Stimulated activated CD4-positive, alpha-beta T cell treated with anti-CD3 and anti-CD28 coated beads, Interleukin-12 subunit alpha, Interleukin-12 subunit beta, amount 100 ng/mL, for 24 hours (primary cell): ENCODE measurements around the gene LNX2.

ENCODE experiments used
- DNase-seq, 2 experiments: peaks; one replicate each; pipeline ENCODE4 v3.0.0-alpha.2; 2020; ENCODE audit warnings: low read depth in 2 of 2

LNX2 gene

DNA sequence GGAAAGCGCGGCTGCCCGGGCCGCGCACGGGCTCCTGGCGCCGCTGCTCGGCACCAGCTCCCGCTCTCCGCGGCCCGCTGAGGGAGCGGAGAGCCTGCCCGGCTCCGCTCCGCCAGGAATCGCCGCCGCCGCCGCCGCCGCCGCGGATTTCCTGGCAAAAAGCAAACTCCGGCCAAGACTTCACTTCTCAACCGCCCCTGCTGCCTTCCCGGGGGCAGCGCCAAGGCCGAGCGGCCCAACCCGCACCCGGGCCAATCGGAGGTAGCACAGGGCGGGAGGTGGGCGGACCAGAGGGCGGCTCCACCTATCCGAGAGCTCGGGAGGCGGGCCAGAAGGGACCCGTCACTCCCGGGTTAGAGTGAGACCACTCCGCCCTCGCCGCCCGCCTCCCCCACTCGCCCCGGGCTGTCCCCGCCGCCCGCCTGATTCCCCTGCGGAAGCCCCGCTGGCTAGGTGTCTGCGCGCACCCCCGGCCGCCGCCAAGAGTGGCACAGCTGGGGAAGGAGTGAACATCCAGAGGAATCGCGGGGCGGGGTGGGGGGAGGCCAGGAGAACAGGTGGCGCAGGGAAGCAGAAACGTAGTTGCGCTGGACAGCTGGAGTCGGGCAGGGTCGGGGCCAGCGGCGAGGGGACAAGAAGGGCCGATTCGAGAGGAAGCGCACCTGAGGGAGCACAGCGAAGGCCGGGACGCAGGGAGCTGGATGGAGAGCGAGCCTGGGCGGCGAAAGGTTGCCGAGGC, at the start of gene LNX2:
TSS of gene LNX2 (minus strand) at position 153 of the 739 bp plus-strand sequence. CDS start 38,826 bp downstream, outside the sequence.
- DNase-seq = peak; percentile 92 to 95

DNA sequence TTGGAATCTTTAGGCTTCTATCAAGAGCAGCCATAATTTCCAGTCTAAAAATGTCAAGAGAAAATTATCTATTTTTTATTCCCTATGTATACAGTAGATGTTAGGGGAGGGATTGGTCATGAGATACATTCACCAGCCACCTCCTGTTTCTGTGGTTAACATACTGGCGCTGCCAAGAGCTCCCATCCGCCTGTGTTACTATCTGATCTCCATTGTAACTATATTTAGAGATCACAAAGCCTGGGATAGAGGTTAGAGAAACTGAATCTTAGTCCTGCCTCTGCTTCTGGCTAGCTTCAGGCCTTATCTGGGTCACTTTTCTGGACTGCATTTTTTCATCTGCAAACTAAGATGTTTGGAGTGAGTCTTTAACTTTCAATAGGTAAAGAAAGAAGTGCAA, 47.6 kb upstream of the LNX2 start:
- DNase-seq = no peak

DNA sequence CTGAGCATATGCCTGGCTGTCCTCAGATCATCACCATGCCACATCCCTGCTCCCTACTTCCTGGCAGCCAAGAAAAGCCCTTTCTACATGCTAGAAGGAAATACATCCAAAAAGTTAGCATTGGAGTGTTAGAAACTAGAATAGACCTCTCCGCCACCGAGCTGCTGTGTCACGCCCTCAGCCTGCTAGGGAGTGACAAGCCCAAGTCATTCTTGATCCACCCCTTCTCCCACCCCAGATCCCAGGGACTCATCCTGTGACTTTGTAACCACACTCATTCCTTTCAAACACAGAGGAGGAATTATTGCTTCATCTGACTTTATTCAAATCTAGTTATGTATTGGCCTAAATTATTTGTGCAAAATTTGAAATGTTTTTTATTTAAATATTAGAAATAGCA, 46.6 kb upstream of the LNX2 start:
- no peak for DNase-seq

DNA sequence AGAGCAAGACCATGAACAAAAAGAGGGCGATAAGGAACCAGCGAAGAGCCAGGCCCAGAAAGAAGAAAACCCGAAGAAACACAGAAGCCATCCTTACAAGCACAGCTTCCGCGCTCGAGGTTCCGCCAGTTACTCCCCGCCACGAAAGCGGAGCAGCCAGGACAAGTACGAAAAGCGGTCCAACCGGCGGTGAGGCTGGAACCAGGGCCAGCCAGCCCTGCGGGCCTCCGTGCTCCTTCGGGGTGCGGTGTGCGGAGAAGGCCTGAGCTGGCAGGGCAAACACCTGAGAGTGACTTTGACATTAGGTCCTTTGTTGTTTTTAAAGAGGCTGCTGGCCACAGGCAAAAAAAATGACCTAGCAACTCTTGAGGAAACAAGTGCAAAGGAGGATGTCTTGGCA, 45.4 kb upstream of the LNX2 start:
- no peak for DNase-seq

DNA sequence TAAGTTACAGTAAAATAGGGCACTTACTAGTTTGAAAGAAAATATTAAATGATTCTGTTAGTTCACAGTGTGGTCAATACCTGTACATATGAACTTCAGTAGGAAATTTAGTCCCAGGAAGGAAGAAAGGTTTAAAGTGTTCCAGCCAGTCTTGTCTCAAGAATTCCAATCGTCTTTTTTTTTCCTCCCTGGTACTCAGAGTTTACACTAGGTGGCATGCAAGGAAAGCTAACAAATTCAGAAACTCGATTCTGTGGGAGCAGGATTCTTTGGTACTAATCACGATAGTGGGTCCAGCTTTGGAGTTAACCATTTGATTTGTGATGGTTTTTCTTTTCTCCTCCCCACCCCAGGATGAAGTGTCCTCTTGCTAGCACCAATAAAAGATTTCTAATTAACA, 45.0 kb upstream of the LNX2 start:
- no peak for DNase-seq

DNA sequence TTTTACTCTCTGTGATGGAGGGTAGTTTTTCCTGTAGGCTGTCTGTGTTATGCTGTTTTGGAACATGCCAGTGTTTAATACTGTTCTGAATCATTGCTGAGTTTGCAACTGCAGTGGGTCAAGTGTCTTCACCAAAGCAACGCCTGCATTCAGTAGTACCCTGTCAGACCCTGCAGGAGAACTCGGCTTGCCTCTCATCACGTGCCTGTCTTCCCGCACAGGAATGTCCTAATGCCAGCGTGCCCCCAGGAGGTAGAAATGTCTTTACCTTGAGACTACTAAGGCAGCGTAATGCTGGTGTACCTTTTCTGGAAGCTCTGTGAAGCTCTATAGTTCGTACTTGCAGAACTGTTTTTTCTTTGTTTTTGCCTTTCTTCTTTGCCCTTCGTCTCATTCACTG, 43.6 kb upstream of the LNX2 start:
- DNase-seq = no peak

DNA sequence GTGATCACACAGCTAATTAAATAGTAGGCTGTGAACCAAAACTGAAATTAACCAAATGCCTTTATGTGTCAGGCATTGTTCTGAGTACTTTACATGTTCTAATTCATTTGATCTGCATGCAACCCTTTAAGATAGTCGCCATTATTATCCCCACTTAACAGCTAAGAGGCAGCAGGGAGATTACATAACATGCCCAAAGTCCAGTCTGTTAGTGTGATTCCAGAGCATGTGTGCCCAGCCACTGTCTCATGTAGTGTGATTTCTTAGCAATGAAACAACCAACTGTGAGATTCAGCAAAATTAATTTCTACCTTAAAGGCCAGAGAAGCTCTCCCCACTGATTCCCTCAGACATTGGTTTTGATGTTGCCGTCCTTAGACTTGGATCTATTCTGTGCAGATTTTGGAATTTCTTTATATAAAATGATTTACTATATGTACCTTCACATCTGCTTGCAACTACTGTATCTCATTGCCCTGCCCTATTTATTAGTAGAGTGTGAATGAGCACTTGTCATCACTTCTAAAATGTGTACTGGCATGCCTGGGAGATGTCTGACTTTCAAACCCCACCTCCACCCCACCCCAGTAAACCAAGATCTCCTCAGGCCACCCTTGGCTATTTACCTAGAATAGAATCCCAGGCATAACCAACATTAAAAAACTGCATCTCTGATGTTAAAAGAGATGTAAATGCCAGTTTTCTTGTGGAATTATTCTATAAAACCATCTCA, 42.6 kb upstream of the LNX2 start:
- no peak for DNase-seq

DNA sequence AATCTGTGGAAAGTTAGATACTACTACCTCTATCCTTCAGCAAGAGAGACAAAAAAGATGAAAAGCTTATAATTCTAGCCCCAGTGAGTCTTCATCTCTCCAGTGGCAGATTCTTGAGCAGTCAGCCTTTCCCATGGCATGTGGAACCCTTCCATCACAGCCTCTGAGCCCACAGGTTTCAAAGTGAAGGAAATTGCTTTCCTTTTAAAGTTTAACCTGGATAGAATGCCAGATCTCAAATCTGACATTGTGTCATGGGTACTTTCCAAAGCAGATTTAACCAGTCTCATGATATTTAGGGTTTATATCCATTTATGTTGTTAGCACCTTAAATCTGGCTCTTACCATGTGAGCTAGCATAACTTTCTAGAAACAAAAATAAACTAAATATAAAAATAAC, 40.7 kb upstream of the LNX2 start:
- DNase-seq = no peak

DNA sequence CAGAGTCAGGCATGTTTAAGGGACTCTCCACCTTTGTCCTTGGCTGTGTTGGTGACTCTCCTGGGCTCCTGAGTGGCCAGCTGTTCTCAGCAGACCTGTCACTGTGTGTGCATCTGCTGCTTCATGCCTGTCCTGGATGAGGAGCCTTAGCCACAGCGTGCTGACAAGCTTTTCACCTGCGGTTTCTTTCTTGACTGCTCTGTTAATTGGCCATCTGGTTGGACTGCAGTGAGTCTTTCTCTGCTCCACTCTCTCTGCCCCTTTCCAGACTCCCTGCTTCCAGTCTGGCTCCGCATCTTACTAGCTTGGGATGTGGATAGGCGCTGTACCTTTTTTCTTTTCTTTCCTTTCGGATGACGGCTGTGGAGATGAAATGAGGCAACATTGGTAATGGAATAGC, 40.2 kb upstream of the LNX2 start:
- DNase-seq = no peak

DNA sequence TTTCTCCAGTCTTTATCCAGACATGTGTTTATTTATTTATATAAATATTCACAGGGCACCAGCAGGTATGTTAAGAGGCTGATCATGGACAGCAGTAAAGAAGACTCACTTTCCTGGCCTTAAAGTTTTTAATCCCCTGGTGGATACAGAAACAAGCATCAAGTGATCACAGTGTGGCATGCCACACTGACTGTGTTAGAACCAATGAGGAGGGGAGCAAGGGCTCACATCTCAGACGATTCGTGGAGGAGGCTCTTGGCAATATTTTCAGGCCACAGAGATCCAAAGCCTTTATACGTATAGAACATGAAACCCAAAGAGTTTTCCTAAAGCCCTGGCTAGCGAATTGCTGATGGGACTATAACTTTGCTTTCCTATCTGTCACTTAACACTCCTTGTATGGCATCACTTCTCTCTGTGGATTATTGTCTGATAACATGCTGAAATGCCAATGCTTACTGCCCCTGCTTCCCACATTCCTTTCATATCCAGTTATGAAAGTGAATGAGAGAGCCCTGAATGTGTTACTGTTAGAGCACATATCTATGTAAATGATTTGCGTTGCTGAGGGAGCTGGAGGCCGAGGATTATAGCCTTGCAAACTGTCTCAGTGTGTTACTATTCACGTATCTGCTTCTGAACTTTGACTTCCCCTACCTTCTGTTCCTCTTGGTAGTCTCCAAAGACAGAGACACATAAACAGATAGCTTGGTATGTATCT, 39.0 kb upstream of the LNX2 start:
- DNase-seq = no peak

DNA sequence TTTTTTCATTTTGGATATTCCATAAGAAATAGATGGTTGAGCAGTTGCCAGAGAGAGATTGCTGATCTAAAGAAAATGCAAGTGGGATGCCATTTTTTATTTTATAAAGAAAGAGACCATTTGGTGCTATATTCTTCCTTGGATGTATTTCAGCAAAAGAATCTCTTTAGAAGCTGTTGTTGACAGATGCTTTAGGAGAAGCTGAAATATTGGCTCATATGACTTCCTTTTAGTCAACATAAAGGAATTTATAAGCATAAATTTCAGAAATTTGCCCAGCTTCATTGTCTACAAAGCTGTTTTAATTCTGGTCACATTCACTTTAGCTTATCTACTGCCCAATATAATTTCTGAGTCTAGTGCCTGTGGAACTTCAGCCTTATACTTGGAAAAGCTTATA, 38.2 kb upstream of the LNX2 start:
- DNase-seq = no peak

DNA sequence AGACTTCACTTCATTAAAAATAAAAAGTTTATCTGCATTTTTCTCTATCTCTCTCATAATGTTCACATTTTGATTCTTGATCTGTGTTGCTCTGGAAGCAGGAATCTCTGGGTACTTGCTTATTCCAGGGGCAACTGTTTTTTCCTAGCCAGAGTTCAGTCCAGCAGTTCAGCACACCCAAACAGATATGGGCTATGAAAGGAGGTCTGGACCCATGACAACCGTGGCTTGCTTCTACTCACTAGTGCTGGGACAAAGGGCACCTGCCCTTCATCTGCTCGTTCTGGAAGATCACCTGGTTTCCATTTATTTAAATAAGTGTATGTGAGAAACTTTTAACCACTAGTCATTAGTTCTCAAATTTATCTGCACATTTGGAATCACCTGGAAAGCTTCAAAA, 37.4 kb upstream of the LNX2 start:
- no peak for DNase-seq

DNA sequence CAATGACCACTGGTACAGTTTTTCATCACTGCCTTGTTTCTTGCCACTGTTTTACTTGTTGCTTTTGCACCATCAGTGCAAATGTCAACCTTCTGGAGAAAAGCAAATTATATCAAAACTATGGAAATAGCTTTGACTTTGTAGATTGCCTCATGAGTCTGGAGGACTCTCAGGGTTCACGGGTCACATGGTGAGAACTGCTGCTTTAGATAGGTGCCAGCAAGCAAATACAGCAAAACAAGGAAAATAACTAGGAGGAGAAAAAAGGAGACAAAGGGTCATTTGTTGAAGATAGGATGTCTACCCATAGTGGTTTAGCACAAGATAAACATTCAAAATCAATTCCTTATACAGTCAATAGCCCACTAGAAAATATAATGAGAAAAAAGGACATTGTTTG, 34.5 kb upstream of the LNX2 start:
- no peak for DNase-seq

DNA sequence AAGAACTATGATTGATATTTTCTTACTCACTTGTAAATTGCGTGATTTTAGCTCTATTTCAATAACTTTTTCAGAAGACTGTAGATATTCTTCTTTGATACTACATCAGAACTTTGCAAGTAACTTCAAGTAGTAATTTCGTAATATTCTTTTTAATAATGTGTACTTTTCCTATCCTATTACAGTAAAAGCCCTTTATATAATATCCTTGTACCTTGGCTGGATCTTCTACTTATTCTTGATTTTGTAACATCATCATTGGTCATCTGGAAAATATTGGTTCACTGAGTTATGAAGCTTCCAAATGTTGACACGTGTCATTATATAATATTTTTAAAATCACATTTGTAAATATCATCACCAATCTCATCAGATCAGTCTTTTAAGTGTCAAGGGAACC, 33.7 kb upstream of the LNX2 start:
- DNase-seq = no peak

DNA sequence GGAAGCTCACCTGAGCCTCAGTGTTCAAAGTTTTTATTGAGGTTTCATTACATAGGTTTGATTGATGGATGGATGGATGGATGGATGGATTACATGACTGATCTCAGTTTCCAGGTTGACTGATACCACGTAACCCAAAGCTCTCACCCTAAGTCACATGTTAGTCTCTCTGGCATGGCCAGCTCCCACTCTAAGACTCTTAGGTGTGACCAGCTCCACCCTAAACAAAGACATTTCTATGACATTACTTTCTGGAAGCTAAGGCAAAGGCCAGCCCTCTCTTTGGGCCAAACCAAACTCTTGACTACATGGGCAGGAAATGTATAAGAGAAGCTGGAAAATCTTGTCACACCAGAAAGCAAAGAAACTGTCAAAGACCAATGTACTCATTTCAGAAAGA, 30.0 kb upstream of the LNX2 start:
- no peak for DNase-seq

DNA sequence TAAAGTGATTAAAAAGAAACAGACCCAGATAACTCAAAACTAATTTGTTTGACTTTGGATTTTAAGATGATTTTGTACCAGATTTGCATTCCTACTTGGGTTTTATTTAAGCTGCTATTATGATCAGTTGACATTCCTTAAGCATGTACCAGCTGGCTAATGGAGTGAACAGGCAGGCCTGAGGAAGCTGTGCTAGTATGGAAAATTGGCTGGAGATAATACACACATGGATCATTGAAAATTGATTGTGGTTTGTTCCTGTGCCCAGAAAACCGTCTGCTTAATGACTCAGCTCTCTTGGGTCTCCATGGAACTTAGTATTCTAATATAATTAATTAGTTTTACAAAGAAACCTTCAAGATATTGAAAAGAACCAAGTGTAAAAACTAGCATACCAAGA, 24.0 kb upstream of the LNX2 start:
- DNase-seq = no peak

DNA sequence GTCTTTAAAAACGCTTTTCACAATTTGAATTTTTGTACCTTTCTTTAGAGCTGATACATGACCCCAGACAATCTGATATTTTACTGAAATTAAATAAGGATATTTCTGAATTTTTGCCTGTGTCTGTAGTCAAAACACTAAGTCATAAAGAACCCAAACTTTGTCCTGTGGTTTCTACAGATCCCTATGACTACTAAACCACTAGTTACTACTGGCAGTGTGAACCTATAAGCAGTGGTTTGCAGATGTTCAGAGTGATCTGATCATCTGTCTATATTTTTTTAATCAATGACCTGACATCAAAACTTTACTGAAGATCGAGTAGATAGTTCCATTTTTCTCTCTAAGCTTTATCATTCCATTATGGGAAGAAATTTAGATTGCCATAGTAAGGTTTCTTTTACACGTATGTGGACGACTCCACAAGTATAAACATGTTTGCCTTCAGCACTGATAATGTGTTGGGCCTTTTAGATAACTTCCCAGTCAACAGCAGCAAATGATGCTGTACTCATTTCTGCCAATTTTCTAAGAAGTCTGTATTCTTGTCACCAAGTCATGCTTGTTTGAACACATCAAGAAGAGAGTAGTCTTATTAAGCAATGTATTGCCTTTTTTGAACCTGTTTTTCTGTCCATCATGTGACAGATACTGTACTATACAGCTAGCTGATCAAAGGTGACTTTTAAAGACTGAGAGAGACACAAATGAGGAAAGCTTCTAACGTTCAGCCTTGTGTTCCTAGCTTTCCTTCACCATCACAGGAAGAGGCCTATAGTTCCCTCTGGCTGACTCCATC, 23.2 kb upstream of the LNX2 start:
- DNase-seq = no peak

DNA sequence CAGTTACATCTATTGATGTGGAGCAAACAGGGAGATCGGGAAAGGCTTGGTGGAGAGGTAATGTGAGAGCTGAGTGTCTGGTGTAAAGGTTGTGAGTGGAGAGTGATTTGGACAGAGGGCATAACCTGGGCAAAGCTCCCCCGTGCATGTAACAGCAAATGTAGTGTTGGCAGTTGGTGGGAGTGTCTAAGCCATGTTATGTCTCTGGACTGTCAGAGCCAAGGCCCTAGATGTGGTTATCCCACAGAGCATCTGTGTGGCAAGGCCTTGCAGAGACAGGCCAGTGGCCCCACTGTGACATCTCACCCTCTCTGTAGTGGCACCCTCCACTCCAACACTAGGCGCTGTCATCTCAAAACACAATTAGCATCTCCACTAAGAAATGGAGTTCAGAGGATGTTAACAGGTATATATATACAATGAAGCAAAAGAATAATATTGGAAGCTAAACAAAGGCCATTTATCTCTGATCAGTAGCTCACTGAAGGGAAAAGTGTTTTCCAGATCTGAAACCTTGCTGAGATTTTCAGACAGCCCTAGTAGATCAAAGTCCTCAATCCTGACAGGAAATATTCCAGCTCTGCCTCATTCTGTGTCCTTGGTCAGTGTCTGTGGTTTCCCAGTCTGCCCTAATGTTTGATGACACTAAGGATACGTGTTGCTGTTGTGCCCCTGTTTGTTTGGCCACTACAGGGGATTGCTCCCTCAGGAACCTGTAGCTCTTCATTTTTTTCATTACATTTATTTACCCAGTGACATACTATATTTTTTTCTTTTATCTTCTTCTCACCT, 21.6 kb upstream of the LNX2 start:
- DNase-seq = no peak

DNA sequence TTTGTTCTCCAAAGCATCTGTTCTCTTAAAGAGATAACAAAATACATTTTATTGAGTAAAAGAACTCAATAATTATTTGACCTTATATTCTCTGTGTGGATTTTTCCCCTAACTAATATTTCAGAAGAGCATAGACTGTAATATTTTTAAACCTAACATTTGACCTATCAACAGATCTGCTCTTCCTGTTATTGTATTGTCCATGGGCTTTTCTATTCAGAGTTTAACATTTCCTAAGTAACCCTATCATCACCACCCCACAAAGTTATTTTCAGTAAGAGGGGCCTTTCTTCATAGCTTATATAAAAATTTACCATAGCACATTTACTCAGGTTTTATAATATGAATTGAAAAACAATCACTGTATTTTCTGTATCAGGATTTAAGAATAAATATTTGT, 18.9 kb upstream of the LNX2 start:
- DNase-seq = no peak

DNA sequence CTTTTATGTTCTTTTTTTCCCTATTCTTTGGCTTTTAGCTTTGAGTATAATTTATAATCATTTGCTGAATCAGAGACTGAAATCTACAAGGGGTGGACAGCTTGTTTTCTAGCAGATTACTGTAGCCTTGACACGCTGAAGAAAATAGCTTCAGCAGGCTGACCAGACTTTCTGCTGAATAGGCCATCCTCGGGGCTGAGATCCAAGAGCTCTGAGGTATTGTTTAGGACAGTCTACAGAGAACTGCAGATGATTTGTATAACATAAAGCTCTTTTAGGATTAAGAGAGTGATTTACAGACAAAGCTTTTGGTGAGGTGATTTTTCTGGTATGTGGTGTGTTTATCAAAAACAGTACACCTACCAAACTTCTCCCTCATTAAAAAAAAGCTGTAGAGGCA, 18.2 kb upstream of the LNX2 start:
- DNase-seq = no peak

DNA sequence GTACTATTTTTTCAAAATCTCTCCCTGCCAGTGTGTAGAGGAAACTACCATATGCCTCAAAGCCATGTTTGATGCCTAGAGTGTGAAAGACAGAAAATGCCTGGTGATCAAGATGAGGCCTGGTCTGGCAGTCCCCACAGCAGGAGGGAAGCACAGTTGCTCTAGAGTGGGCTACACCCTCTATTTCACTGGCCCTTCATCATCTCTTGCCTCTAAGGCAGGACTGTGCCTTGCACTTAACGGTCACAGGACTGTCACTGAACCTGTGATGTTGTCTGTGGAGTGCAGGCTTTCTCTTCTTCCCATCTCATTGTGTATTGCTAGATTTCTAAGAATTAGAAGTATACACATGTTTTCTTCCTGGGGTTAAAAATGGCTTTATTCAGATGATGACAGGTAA, 17.7 kb upstream of the LNX2 start:
- DNase-seq = no peak
